Ectodermal cell (in vitro differentiated cells): ENCODE data around the gene IVNS1ABP. TPM values are rescaled to one million over a fixed set of nuclear protein-coding genes. Genes with fewer than 3 reads are reported as not detected.
"Not testable (repeated sequence)": the region's sequence is repeated elsewhere in the genome, so short reads cannot be mapped to it uniquely, and the experiment has no call there.

Source experiments
- H3K27ac ChIP-seq: 2 replicates; pipeline ENCODE4 v1.7.0; 2013; ENCODE audit warnings: mild to moderate bottlenecking, low read depth, low read length; ENCODE audit not compliant: insufficient read depth, poor library complexity, severe bottlenecking
- H3K27me3 ChIP-seq: 2 replicates; pipeline ENCODE4 v1.7.0; 2013; ENCODE audit warnings: mild to moderate bottlenecking, low read length; ENCODE audit not compliant: insufficient read depth, control insufficient read depth, poor library complexity, severe bottlenecking
- H3K36me3 ChIP-seq: one replicate; pipeline ENCODE4 v1.7.0; 2013; ENCODE audit warnings: low read length; ENCODE audit not compliant: control insufficient read depth, insufficient read depth
- H3K4me1 ChIP-seq: one replicate; pipeline ENCODE4 v1.7.0; 2013; ENCODE audit warnings: low read length; ENCODE audit not compliant: control insufficient read depth, insufficient read depth
- H3K4me3 ChIP-seq: 2 replicates; pipeline ENCODE4 v1.7.0; 2013; ENCODE audit warnings: low read depth, low read length, control low read depth; ENCODE audit not compliant: insufficient read depth
- H3K9me3 ChIP-seq: 2 replicates; pipeline ENCODE4 v1.7.0; 2013; ENCODE audit warnings: mild to moderate bottlenecking, low read length, moderate library complexity; ENCODE audit not compliant: control insufficient read depth
- WGBS, 2 experiments: methylation state at CpG; one replicate each; pipeline ENCODE4 v1.1.7; 2013; ENCODE audit warnings: missing lambda C conversion rate in 2 of 2; 5-methylcytosine and 5-hydroxymethylcytosine counted together
- polyA plus RNA-seq, 4 experiments: library from polyadenylated mRNA; stranded (reverse); fragments of 50-300 nt; gene quantifications; one replicate each; pipeline ENCODE4 v1.2.3, GENCODE V29; 2013

Gene IVNS1ABP
- 159 TPM for polyA plus RNA-seq (2013, experiment 1 of 4)
- 171 TPM for polyA plus RNA-seq (2013, experiment 2 of 4)
- polyA plus RNA-seq (2013, experiment 3 of 4) = 111 TPM
- polyA plus RNA-seq (2013, experiment 4 of 4) = 116 TPM

DNA sequence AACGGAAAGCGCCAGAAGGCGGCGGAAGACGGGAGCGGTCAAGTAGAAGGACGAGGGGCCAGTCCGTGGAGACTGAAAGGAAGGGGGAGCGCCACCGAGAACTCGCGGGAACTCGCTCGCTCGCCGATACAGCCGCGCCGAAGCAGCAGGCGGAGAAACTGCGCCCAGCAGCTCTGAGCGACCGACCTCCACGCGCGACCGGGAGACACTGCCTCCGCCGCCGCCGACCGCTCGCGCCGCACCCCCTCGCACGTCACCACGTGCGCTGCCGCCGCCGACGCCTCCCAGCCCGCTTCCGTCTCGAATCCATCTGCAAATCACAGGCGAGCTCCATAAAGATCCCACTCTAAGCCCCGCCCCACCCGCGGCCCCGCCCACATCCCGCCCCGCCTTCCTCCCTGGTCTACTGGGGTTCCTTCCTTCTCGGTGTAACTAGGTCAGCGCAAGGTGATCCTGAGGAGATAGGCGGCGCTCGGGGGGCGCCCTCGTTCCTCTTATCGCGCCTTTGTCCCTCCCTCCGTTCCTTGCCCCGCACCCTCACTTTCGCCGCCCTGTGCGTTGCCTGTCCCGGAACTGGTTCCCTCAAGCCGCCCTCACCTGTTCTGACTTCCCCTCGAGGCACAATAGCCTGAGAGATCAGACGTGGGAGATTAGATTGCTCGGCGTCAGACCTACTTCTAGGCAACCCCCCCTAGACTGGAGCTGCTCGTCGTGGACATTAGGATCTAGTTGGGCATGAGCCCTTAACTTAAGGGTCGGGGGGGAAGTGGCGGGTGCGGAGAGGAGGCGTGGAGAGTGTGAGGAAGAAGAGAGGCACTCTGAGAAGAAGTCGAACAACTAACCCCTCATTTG is at the start of gene IVNS1ABP:
TSS of gene IVNS1ABP (minus strand) at position 210 of the 852 bp plus-strand sequence. CDS start 7,750 bp downstream, outside the sequence.
- Histone ChIP-seq H3K36me3 (no peaks in the 10 kb centered on the region), H3K27ac (peak within 1 kb of the TSS; percentile 91), H3K4me1 (peaks cover 5% of the 10 kb centered on the region), H3K27me3 (no peaks in the 10 kb centered on the region), H3K9me3 (no peaks in the 10 kb centered on the region), H3K4me3 (peak within 1 kb of the TSS; percentile 90)
- WGBS, 2 experiments = 2% methylated on average over 80 of the region's 80 CpGs

GRCh38 chr1:185365951-185366350 is 48.9 kb upstream of the IVNS1ABP start:
- Histone ChIP-seq H3K4me1 (peaks cover 3% of the 10 kb centered on the region), H3K36me3 (no peaks in the 10 kb centered on the region), H3K9me3 (no peaks in the 10 kb centered on the region), H3K27me3 (no peaks in the 10 kb centered on the region), H3K27ac (no peak overlapping the region), H3K4me3 (no peak overlapping the region)
- 93% methylated on average over 1 of the region's 3 CpGs for WGBS, 2 experiments

GRCh38 chr1:185364528-185364927 is 47.5 kb upstream of the IVNS1ABP start:
- not testable (repeated sequence) for H3K9me3 ChIP-seq, H3K27ac ChIP-seq, H3K27me3 ChIP-seq, H3K36me3 ChIP-seq, H3K4me3 ChIP-seq, H3K4me1 ChIP-seq
- WGBS, 2 experiments = 80 to 85% methylated on average over 2 of the region's 3 CpGs

DNA sequence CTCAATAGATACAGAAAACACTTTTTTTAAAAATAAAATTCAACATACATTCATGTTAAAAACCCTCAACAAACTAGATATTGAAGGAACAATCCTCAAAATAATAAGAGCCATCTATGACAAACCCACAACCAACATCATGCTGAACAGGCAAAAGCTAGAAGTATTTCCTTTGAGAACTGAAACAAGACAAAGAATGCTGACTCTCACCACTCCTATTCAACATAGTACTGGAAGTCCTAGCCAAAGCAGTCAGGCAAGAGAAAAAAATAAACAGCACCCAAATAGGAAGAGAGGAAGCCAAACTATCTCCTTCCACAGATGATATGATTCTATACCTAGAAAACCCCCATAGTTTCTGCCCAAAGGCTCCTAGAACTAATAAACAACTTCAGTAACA is 46.2 kb upstream of the IVNS1ABP start:
- H3K9me3 ChIP-seq = no peaks in the 10 kb centered on the region

GRCh38 chr1:185360714-185361113 is 43.7 kb upstream of the IVNS1ABP start:
- Histone ChIP-seq H3K27ac (no peak overlapping the region), H3K4me3 (no peak overlapping the region)
- 60 to 95% methylated on average over 1 of the region's 1 CpG for WGBS, 2 experiments

More for the DNA sequence above, 46.2 kb upstream of the IVNS1ABP start:
- Histone ChIP-seq H3K4me3 (no peak overlapping the region), H3K27ac (no peak overlapping the region), H3K4me1 (peaks cover under 1% of the 10 kb centered on the region), H3K27me3 (no peaks in the 10 kb centered on the region), H3K36me3 (no peaks in the 10 kb centered on the region)

DNA sequence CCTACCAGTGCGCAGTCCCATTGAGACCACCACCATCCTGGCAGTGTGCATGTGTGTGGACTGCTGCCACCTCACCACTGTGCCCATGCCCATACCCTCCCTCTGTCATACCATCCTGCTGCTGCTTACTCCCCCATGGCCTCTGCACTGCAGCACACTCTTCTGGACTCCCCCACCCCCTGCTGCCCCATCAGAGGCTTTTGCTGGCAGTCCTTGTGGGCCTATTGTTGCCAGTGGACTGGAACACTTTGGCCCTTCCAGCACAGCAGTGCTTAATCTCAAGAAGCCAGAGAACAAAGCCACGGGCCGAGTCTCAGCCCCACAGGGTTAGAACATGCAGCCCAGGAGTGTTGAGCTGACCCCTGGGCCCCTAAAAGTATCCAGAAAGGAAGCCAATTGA is 41.9 kb upstream of the IVNS1ABP start:
- H3K4me3 ChIP-seq = no peak overlapping the region
- no peaks in the 10 kb centered on the region for H3K9me3 ChIP-seq
- no peaks in the 10 kb centered on the region for H3K36me3 ChIP-seq
- H3K27me3 ChIP-seq = no peaks in the 10 kb centered on the region
- H3K4me1 ChIP-seq = no peaks in the 10 kb centered on the region
- 84 to 85% methylated on average over 3 of the region's 3 CpGs for WGBS, 2 experiments
- H3K27ac ChIP-seq = no peak overlapping the region

More at GRCh38 chr1:185360714-185361113, 43.7 kb upstream of the IVNS1ABP start:
- no peaks in the 10 kb centered on the region for H3K27me3 ChIP-seq
- no peaks in the 10 kb centered on the region for H3K9me3 ChIP-seq
- no peaks in the 10 kb centered on the region for H3K36me3 ChIP-seq
- H3K4me1 ChIP-seq = no peaks in the 10 kb centered on the region

GRCh38 chr1:185355947-185356346 is 38.9 kb upstream of the IVNS1ABP start:
- Histone ChIP-seq H3K4me3 (no peak overlapping the region), H3K9me3 (no peaks in the 10 kb centered on the region), H3K27me3 (no peaks in the 10 kb centered on the region), H3K36me3 (no peaks in the 10 kb centered on the region), H3K4me1 (no peaks in the 10 kb centered on the region), H3K27ac (no peak overlapping the region)
- WGBS, 2 experiments = 84 to 90% methylated on average over 1 to 2 of the region's 2 CpGs

- WGBS, 2 experiments = 90 to 93% methylated on average over 4 of the region's 4 CpGs
- Histone ChIP-seq H3K4me3 (no peak overlapping the region), H3K4me1 (no peaks in the 10 kb centered on the region), H3K9me3 (no peaks in the 10 kb centered on the region), H3K27me3 (no peaks in the 10 kb centered on the region), H3K36me3 (no peaks in the 10 kb centered on the region), H3K27ac (no peak overlapping the region)
These were observed 36.1 kb upstream of the IVNS1ABP start for GRCh38 chr1:185353124-185353523.

- Histone ChIP-seq H3K36me3 (no peaks in the 10 kb centered on the region), H3K4me3 (no peak overlapping the region), H3K4me1 (no peaks in the 10 kb centered on the region), H3K9me3 (no peaks in the 10 kb centered on the region), H3K27me3 (no peaks in the 10 kb centered on the region), H3K27ac (no peak overlapping the region)
- WGBS, 2 experiments = 89 to 93% methylated on average over 1 to 2 of the region's 2 CpGs
These were observed 34.9 kb upstream of the IVNS1ABP start for GRCh38 chr1:185351734-185352466.

- Histone ChIP-seq H3K9me3 (no peaks in the 10 kb centered on the region), H3K27me3 (no peaks in the 10 kb centered on the region), H3K4me1 (no peaks in the 10 kb centered on the region), H3K36me3 (no peaks in the 10 kb centered on the region), H3K4me3 (no peak overlapping the region), H3K27ac (no peak overlapping the region)
- WGBS, 2 experiments = 96 to 97% methylated on average over 2 of the region's 2 CpGs
These were observed 33.0 kb upstream of the IVNS1ABP start for GRCh38 chr1:185350027-185350442.
